MG63 (cell line): ENCODE results near the gene DRGX. TPM values are rescaled to one million over a fixed set of nuclear protein-coding genes. Genes with fewer than 3 reads are reported as not detected.

Experiments used
- DNase-seq: peaks from one replicate; pipeline ENCODE4 v3.0.0-alpha.2; 2020
- H3K27me3 ChIP-seq: fragments of 250-450 bp; sonication (Bioruptor Pico); 2 replicates; pipeline ENCODE4 v1.5.1; 2020; ENCODE audit warnings: mild to moderate bottlenecking, moderate library complexity
- H3K36me3 ChIP-seq: fragments of 250-450 bp; sonication (Bioruptor Pico); 2 replicates; pipeline ENCODE4 v1.5.1; 2020; ENCODE audit warnings: mild to moderate bottlenecking, moderate library complexity
- H3K4me3 ChIP-seq: fragments of 250-450 bp; sonication (Bioruptor Pico); 2 replicates; pipeline ENCODE4 v1.5.1; 2020; ENCODE audit warnings: mild to moderate bottlenecking, moderate library complexity
- H3K9me3 ChIP-seq: fragments of 250-450 bp; sonication (Bioruptor Pico); 2 replicates; pipeline ENCODE4 v1.5.1; 2020; ENCODE audit warnings: mild to moderate bottlenecking, moderate library complexity
- total RNA-seq: library from RNA; depleted of rRNA; stranded (reverse); fragments of >200 nt; shearing (Covaris generic); gene quantifications from 2 replicates; pipeline ENCODE4 v1.2.3, GENCODE V29; 2014; ENCODE audit warnings: low replicate concordance; rRNA removed

Gene DRGX
- total RNA-seq, 1 experiment from 2014 or later = 0.07 TPM

DNA sequence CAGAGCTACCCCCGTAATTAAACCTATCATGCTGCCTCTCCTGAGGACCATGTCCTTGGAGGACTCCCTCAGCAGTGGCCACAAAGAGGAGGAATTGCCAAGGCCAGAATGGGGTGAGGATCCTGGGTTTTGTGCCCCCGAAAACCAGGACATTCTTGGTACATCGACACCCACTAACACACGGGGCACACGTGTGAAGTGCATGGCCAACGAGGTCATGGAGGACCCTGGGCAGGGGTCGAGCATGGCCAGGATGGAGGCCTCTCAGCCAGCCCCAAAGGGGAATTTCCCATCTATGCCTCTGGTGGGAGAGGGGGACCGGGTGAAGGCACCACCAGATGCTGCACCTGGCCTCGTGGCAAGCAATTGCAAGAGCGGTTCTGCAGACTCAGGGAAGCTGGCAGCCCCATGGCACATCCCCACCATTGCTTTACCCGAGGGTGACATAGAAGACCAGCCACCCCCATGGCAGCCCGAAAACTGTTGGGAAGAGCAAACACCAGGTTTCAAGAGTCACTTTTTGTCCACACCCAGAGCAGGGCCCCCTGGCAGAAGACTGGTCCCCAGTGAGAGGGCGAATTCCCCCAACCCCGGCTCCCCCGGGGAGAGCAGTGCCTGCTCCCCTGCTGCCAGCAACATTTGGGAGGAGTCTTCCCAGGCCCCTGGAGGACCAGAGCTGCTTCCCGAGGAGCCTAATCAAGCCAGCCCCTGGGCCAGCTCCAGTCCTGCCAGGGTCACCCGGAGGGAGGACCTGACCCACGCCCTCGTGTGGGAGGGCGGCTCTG, 70.6 kb downstream of the DRGX start:
- H3K9me3 ChIP-seq = no peaks in the 10 kb centered on the region
- H3K4me3 ChIP-seq = no peak overlapping the region
- no peaks in the 10 kb centered on the region for H3K36me3 ChIP-seq
- H3K27me3 ChIP-seq = no peaks in the 10 kb centered on the region
- DNase-seq = no peak

DNA sequence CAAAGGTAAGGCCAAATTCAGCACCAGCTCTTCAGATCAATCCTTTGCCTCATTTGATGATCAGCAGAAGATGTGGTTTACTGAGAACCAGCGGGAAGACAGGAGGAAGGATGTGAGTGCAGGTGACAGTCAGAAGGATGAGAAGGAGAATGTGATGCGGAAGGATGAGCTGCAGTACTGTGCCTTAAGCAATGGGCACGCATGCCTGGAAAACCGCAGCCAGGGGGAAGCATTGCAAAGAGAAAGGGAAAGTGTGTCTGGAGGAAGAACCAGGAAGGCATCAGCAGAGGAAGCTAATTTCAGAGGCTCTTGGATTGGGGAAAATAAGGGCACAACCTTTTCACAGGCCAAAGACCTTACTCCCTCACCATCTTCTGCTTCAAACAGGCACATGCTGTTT, 71.2 kb downstream of the DRGX start:
- no peak overlapping the region for H3K4me3 ChIP-seq
- H3K9me3 ChIP-seq = no peaks in the 10 kb centered on the region
- no peaks in the 10 kb centered on the region for H3K27me3 ChIP-seq
- peak; percentile 40 for DNase-seq
- no peaks in the 10 kb centered on the region for H3K36me3 ChIP-seq

DNA sequence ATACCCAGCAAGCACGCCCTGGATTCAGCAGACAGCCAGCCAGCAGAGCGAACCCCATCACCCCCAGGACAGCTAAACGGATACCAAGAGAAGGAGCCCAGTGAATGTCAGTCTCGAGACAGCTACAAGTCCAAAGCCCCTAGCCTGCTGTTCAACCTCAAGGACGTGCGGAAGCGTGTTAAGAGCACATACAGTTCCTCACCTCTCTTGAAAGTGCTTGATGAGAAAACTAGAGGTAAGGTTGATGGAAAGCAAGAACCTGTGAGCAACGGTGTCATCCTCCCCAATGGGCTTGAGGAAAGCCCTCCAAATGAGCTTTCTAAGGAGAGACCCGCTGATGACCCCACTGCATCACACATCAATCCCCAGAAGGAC, 72.0 kb downstream of the DRGX start:
- no peaks in the 10 kb centered on the region for H3K36me3 ChIP-seq
- H3K4me3 ChIP-seq = no peak overlapping the region
- DNase-seq = no peak
- no peaks in the 10 kb centered on the region for H3K9me3 ChIP-seq
- H3K27me3 ChIP-seq = no peaks in the 10 kb centered on the region

DNA sequence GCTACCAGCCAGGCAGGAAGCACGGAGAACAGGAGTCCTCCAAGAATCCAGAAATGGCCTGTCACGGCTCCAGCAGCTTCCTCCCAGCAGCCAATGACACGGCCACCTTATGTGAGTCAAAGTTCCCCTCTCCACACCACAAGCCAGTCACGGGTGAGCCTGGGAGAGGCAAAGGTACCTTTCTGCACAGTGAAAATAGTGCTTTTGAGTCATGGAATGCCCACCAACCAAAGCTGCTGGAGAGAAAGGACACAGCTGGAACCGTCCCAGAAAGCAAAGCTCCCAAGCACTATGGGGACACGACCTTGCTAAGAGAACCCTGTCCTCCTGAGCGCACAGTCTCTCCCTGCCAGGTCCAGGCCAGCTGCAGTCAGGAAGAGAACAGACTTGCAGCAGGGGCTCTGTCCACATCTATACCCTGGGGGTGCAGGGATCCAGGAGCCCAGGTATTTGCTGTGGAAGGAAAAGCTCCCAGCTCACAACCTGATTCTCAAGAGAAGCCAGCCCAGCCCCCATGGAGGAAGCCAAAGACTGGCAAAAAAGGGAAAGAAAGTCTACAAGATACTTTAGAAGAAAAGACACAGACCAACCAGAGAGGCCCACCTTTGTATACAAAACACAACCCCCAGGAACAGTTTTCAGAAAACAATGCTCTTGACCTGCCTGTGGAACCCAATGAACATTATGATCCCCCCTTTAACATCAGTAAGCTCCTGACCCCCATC, 72.6 kb downstream of the DRGX start:
- no peak for DNase-seq
- Histone ChIP-seq H3K4me3 (no peak overlapping the region), H3K27me3 (no peaks in the 10 kb centered on the region), H3K36me3 (no peaks in the 10 kb centered on the region), H3K9me3 (no peaks in the 10 kb centered on the region)

DNA sequence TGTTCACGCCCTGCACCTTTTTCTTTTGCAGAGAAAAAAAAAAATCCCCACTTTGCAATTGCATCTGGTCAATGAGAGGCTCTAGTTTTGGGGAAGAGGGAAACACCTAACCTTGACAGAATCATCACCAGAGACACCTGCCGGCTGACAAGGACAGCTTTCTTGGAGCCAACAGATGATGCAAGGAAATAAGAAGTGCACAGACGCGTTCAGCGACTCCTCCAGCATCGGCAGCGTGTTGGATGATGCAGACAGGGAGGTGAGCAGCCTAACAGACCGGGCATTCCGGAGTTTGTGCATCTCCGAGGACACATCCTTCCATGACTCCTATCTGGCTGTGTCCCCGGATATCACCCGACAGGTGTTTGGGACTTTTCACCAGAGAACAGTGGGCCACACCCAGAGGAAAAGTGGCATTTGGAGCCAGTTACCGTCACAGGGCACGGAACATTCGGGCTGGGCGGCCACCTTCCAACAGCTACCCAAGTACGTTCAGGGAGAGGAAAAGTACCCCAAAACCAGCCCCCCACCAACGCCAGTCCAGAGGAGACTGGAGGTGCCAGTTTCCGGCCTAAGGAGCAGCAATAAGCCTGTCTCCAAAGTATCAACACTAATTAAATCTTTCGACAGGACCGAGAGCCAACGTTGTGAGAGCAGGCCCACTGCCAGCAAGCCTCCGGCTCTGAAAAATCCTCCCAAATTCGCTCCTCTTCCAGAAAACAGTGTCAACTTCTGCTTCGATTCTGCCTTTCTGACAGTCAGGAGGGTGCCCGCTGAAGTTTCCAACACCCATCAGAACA, 73.3 kb downstream of the DRGX start:
- no peak for DNase-seq
- Histone ChIP-seq H3K36me3 (no peaks in the 10 kb centered on the region), H3K9me3 (no peaks in the 10 kb centered on the region), H3K4me3 (no peak overlapping the region), H3K27me3 (no peaks in the 10 kb centered on the region)

DNA sequence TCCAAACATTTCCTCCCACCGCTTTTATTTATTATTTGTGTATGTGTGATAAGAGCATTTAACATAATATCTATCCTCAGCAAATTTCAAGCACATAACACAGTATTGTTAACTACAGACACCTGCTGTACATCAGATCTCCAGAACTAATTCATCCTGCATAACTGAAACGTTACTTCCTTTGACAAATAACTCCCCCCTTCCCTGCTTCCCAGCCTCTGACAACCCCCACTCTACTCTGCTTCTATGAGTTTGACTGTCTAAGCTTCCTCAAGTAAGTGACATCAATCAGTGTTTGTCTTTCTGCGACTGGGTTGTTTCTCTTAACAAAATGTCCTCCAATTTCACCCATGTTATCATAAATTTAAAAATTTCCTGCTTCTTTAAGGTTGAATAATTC, 74.9 kb downstream of the DRGX start:
- Histone ChIP-seq H3K27me3 (peaks cover 3% of the 10 kb centered on the region; the same call in 1 of the 2 replicates), H3K36me3 (no peaks in the 10 kb centered on the region), H3K4me3 (no peak overlapping the region), H3K9me3 (no peaks in the 10 kb centered on the region)
- no peak for DNase-seq

DNA sequence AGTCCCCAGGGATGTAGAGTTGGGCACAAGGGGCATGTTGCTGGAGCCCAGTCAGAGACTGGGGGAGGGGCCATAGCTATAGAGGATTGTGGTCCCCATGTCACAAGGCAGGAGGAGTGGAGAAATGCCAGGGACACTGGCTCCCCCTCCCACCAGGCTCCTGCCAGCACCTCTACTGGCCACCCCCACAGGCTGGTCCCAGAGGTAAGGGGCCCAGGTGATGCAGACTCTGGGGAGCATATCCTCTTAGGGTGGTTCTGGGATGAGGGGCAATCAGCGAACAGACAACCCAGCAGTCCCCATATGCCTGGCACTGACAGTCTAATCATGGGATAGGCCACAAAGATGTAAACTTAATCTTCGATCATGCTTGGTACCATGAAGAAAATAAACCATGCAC, 75.7 kb downstream of the DRGX start:
- no peak overlapping the region for H3K4me3 ChIP-seq
- no peaks in the 10 kb centered on the region for H3K36me3 ChIP-seq
- H3K27me3 ChIP-seq = peaks cover 3% of the 10 kb centered on the region; the same call in 1 of the 2 replicates
- DNase-seq = no peak
- H3K9me3 ChIP-seq = no peaks in the 10 kb centered on the region

DNA sequence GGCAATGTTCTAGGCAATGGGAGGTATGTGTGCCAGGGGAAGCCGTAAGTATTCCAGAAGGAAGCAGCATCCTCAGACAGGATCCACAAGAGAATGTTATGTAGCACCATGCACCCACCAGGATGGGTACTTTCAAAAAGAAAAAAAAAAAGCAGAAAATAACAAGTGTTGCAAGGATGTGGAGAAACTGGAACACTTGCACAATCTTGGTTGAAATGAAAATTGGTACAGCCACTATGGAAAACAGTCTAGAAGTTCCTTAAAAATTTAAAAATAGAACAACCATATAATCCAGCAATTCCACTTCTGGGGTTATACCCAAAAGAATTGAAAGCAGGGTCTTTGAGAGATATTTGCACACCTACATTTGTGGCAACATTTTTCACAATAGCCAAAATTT, 76.7 kb downstream of the DRGX start:
- no peak for DNase-seq
- no peaks in the 10 kb centered on the region for H3K36me3 ChIP-seq
- no peak overlapping the region for H3K4me3 ChIP-seq

DNA sequence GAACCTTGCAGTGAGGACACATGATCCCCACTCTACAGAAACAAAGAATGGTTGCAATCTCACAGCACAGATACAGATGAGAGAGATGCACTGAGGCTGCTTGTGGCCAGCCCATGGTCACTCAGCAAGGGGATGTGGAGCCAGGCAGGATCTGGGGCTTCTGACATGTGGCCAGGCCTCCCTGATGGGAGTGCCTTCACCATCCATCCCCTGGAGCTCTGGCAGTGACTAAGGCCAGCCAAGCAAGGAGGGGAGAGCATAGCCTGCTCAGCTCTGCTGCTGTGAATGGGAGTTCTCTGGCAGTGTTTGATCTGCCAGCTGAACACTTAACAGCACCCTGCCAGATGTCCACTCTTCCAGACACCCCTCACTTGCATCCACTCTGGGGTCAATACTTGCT, 77.1 kb downstream of the DRGX start:
- Histone ChIP-seq H3K27me3 (peaks cover 3% of the 10 kb centered on the region; the same call in 1 of the 2 replicates), H3K9me3 (no peaks in the 10 kb centered on the region), H3K36me3 (no peaks in the 10 kb centered on the region), H3K4me3 (no peak overlapping the region)
- DNase-seq = no peak

More for the DNA sequence above, 76.7 kb downstream of the DRGX start:
- Histone ChIP-seq H3K27me3 (peaks cover 3% of the 10 kb centered on the region; the same call in 1 of the 2 replicates), H3K9me3 (no peaks in the 10 kb centered on the region)

DNA sequence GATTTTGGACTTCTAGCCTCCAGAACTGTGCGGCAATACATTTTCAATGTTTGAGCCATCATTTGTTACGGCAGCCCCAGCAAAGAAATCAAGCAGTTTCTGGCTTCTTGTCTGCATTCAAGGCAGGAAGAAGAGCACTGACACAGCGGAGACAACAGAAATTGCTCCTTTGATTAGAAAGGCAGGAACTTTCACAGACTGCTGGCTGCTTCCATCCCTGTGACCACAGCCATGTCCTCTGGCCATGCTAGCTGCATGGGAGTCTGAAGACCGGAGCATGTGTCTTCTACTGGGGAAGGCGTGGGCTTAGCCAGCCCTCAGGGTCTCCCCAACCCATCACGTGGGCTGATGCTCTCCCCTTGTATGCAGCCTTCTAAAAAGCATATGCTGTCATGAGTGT, 77.9 kb downstream of the DRGX start:
- Histone ChIP-seq H3K27me3 (peaks cover 3% of the 10 kb centered on the region; the same call in 1 of the 2 replicates), H3K4me3 (no peak overlapping the region), H3K36me3 (no peaks in the 10 kb centered on the region), H3K9me3 (no peaks in the 10 kb centered on the region)
- DNase-seq = no peak

DNA sequence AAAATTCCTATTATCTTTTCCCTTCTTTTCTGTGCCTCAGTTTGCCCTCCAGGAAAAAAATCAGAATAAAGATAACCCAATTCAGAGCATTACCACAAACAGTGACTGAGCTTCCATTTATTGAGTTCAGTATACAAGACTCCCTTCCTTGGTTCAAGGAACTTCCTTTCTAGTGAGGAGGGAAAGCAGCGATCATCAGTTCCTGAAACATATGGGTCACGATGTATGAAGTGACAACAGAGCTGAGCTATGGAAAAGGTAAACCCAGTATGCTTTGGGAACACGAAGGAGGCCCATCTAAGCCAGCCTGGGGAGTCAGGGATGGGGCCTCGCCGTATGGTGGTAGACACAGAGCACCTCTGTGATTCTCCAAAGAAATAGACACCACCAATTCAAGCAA, 81.1 kb downstream of the DRGX start:
- DNase-seq = no peak
- peaks cover 3% of the 10 kb centered on the region; the same call in 1 of the 2 replicates for H3K27me3 ChIP-seq
- no peak overlapping the region for H3K4me3 ChIP-seq

More for the DNA sequence above, 81.1 kb downstream of the DRGX start:
- H3K36me3 ChIP-seq = no peaks in the 10 kb centered on the region
- H3K9me3 ChIP-seq = no peaks in the 10 kb centered on the region

Other genes starting within 250 kb of the DRGX start
- not detected in 2 replicates for gene TMEM273, start 207.7 kb downstream of the DRGX start, total RNA-seq
- not detected in 2 replicates for gene C10orf71, start 96.9 kb downstream of the DRGX start, total RNA-seq
- gene ERCC6, start 143.0 kb upstream of the DRGX start, total RNA-seq = 13.8 and 24.5 TPM in 2 replicates
- gene SLC18A3, start 214.2 kb upstream of the DRGX start, total RNA-seq = not detected in 2 replicates
- gene CHAT, start 217.9 kb upstream of the DRGX start, total RNA-seq = not detected in 2 replicates